ENCODE results near the gene MAP1A. TPM values are rescaled to one million over a fixed set of nuclear protein-coding genes. Genes with fewer than 3 reads are reported as not detected.

MAP1A gene
- total and polyA plus RNA-seq, 2 experiments from 2014 or later = 0.81 to 2.0 TPM

DNA sequence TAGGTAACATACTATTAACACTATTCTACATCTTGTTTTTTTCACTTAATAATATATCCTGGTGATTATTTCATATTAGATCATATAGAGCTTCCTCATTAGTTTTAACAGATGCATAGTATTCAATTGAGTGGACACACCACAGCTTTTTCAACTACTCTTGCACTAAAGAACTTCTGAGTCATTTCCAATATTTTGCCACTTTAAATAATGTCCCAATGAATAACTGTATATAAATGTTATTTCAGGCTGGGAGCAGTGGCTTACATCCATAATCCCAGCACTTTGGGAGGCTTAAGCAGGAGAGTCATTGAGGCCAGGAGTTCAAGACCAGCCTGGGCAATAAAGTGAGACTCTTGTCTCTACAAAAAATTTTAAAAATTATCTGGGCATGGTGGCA, 26.9 kb downstream of the MAP1A start:
- H3K9me3 Mint-ChIP-seq = 0 out of 3 replicates have a peak, but pooled peaks cover 6% of the 10 kb centered on the region
- H3K27ac Mint-ChIP-seq = no peak overlapping the region
- TF ChIP-seq STAT1 (IDR thresholded peaks at IDR 0.05; ENCODE audit: unreplicated experiment) (no peak), ZNF331 (CRISPR knock-in tag; IDR thresholded peaks at IDR 0.05; ENCODE audit: low read depth) (no peak), ZNF114 (CRISPR knock-in tag; IDR thresholded peaks at IDR 0.05) (no peak), EZH2phosphoT487 (IDR thresholded peaks at IDR 0.05; ENCODE audit: unreplicated experiment) (no peak)
- TF ChIP-seq, protein P1, sequence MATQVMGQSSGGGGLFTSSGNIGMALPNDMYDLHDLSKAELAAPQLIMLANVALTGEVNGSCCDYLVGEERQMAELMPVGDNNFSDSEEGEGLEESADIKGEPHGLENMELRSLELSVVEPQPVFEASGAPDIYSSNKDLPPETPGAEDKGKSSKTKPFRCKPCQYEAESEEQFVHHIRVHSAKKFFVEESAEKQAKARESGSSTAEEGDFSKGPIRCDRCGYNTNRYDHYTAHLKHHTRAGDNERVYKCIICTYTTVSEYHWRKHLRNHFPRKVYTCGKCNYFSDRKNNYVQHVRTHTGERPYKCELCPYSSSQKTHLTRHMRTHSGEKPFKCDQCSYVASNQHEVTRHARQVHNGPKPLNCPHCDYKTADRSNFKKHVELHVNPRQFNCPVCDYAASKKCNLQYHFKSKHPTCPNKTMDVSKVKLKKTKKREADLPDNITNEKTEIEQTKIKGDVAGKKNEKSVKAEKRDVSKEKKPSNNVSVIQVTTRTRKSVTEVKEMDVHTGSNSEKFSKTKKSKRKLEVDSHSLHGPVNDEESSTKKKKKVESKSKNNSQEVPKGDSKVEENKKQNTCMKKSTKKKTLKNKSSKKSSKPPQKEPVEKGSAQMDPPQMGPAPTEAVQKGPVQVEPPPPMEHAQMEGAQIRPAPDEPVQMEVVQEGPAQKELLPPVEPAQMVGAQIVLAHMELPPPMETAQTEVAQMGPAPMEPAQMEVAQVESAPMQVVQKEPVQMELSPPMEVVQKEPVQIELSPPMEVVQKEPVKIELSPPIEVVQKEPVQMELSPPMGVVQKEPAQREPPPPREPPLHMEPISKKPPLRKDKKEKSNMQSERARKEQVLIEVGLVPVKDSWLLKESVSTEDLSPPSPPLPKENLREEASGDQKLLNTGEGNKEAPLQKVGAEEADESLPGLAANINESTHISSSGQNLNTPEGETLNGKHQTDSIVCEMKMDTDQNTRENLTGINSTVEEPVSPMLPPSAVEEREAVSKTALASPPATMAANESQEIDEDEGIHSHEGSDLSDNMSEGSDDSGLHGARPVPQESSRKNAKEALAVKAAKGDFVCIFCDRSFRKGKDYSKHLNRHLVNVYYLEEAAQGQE (IDR thresholded peaks at IDR 0.05; ENCODE audit: unreplicated experiment) = no peak
- TF ChIP-seq, protein P2, sequence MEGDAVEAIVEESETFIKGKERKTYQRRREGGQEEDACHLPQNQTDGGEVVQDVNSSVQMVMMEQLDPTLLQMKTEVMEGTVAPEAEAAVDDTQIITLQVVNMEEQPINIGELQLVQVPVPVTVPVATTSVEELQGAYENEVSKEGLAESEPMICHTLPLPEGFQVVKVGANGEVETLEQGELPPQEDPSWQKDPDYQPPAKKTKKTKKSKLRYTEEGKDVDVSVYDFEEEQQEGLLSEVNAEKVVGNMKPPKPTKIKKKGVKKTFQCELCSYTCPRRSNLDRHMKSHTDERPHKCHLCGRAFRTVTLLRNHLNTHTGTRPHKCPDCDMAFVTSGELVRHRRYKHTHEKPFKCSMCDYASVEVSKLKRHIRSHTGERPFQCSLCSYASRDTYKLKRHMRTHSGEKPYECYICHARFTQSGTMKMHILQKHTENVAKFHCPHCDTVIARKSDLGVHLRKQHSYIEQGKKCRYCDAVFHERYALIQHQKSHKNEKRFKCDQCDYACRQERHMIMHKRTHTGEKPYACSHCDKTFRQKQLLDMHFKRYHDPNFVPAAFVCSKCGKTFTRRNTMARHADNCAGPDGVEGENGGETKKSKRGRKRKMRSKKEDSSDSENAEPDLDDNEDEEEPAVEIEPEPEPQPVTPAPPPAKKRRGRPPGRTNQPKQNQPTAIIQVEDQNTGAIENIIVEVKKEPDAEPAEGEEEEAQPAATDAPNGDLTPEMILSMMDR (conservative IDR thresholded peaks at IDR 0.05; ENCODE audit: low read depth in 2 of 2) = no peak
- TF ChIP-seq, protein P3, sequence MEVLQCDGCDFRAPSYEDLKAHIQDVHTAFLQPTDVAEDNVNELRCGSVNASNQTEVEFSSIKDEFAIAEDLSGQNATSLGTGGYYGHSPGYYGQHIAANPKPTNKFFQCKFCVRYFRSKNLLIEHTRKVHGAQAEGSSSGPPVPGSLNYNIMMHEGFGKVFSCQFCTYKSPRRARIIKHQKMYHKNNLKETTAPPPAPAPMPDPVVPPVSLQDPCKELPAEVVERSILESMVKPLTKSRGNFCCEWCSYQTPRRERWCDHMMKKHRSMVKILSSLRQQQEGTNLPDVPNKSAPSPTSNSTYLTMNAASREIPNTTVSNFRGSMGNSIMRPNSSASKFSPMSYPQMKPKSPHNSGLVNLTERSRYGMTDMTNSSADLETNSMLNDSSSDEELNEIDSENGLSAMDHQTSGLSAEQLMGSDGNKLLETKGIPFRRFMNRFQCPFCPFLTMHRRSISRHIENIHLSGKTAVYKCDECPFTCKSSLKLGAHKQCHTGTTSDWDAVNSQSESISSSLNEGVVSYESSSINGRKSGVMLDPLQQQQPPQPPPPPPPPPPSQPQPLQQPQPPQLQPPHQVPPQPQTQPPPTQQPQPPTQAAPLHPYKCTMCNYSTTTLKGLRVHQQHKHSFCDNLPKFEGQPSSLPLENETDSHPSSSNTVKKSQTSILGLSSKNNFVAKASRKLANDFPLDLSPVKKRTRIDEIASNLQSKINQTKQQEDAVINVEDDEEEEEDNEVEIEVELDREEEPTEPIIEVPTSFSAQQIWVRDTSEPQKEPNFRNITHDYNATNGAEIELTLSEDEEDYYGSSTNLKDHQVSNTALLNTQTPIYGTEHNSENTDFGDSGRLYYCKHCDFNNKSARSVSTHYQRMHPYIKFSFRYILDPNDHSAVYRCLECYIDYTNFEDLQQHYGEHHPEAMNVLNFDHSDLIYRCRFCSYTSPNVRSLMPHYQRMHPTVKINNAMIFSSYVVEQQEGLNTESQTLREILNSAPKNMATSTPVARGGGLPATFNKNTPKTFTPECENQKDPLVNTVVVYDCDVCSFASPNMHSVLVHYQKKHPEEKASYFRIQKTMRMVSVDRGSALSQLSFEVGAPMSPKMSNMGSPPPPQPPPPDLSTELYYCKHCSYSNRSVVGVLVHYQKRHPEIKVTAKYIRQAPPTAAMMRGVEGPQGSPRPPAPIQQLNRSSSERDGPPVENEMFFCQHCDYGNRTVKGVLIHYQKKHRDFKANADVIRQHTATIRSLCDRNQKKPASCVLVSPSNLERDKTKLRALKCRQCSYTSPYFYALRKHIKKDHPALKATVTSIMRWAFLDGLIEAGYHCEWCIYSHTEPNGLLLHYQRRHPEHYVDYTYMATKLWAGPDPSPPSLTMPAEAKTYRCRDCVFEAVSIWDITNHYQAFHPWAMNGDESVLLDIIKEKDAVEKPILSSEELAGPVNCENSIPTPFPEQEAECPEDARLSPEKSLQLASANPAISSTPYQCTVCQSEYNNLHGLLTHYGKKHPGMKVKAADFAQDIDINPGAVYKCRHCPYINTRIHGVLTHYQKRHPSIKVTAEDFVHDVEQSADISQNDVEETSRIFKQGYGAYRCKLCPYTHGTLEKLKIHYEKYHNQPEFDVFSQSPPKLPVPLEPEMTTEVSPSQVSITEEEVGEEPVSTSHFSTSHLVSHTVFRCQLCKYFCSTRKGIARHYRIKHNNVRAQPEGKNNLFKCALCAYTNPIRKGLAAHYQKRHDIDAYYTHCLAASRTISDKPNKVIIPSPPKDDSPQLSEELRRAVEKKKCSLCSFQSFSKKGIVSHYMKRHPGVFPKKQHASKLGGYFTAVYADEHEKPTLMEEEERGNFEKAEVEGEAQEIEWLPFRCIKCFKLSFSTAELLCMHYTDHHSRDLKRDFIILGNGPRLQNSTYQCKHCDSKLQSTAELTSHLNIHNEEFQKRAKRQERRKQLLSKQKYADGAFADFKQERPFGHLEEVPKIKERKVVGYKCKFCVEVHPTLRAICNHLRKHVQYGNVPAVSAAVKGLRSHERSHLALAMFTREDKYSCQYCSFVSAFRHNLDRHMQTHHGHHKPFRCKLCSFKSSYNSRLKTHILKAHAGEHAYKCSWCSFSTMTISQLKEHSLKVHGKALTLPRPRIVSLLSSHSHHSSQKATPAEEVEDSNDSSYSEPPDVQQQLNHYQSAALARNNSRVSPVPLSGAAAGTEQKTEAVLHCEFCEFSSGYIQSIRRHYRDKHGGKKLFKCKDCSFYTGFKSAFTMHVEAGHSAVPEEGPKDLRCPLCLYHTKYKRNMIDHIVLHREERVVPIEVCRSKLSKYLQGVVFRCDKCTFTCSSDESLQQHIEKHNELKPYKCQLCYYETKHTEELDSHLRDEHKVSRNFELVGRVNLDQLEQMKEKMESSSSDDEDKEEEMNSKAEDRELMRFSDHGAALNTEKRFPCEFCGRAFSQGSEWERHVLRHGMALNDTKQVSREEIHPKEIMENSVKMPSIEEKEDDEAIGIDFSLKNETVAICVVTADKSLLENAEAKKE (CRISPR knock-in tag; IDR thresholded peaks at IDR 0.05) = no peak

More for the DNA sequence above, 26.9 kb downstream of the MAP1A start:
- no peaks in the 10 kb centered on the region for H4K20me1 ChIP-seq (replicated peaks; ENCODE audit: insufficient read depth)
- Mint-ChIP-seq H3K36me3 (ENCODE audit: low read depth) (peaks cover 8% of the 10 kb centered on the region; the same call in 2 of the 3 replicates), H3K4me3 (no peak overlapping the region), H3K27me3 (ENCODE audit: insufficient read depth, low read depth, poor library complexity) (peaks cover 3% of the 10 kb centered on the region), H3K4me1 (no peaks in the 10 kb centered on the region)
- DNase-seq (ENCODE audit: low spot score) (no peak), ATAC-seq (no peak)
- H3K36me3 ChIP-seq (ENCODE audit: insufficient read depth) = no peaks in the 10 kb centered on the region
- H3K4me3 ChIP-seq = no peak overlapping the region
- H3K9me2 ChIP-seq (ENCODE audit: insufficient read depth) = no peaks in the 10 kb centered on the region
- no peak overlapping the region for H3K4me2 ChIP-seq
- H2AFZ ChIP-seq = no peak overlapping the region
- H3K4me1 ChIP-seq (ENCODE audit: insufficient read depth) = no peaks in the 10 kb centered on the region
- H3F3A ChIP-seq (replicated peaks; ENCODE audit: low read depth) = 0 out of 2 replicates have a peak, but pooled peaks cover under 1% of the 10 kb centered on the region
- H3K27ac ChIP-seq (ENCODE audit: low read depth) = no peak overlapping the region
- H3K27me3 ChIP-seq (ENCODE audit: insufficient read depth) = no peaks in the 10 kb centered on the region
- H3K79me2 ChIP-seq (replicated peaks; ENCODE audit: insufficient read depth) = no peaks in the 10 kb centered on the region
